PC-9 (cell line): ENCODE measurements around the gene REC114. TPM values are rescaled to one million over a fixed set of nuclear protein-coding genes. Genes with fewer than 3 reads are reported as not detected.
"Not testable (repeated sequence)": the region's sequence is repeated elsewhere in the genome, so short reads cannot be mapped to it uniquely, and the experiment has no call there.

ENCODE experiments used
- BruUV-seq: library from RNA; stranded (reverse); fragments of 400-500 nt; replicated peaks from 2 replicates; lab custom pipeline; 2021; lab: Mats Ljungman, UMichigan
- CTCF ChIA-PET: fragments of 300-600 bp; sonication (Branson Sonifier 250); formaldehyde crosslinking; loops from one replicate; lab custom pipeline; 2022; ENCODE audit warnings: antibody characterized with exemption; lab: Charles Lee
- POLR2A ChIA-PET: fragments of 300-600 bp; sonication (Branson Sonifier 250); formaldehyde crosslinking; loops from one replicate; lab custom pipeline; 2022; ENCODE audit warnings: antibody characterized with exemption; ENCODE audit not compliant: unreplicated experiment; lab: Charles Lee
- DNase-seq, 2 experiments: peaks; one replicate each; pipeline versions ENCODE4 v3.0.0 to v3.0.0-alpha.2; 2015 to 2022; ENCODE audit warnings: mixed read lengths in 1 of 2
- H2AFZ ChIP-seq: fragments of 200-600 bp; sonication (generic); 2 replicates; pipeline ENCODE4 v1.8.1; 2017; ENCODE audit warnings: antibody characterized with exemption
- H3F3A ChIP-seq: fragments of 200-600 bp; sonication (generic); 2 replicates; pipeline ENCODE4 v1.8.1; 2017; ENCODE audit warnings: antibody characterized with exemption, mild to moderate bottlenecking, low read depth; ENCODE audit not compliant: insufficient read depth
- H3K27ac ChIP-seq: fragments of 200-600 bp; sonication (generic); 2 replicates; pipeline ENCODE4 v1.6.1; 2016; ENCODE audit warnings: mixed run types
- H3K27me3 ChIP-seq: fragments of 200-600 bp; sonication (generic); 2 replicates; pipeline ENCODE4 v1.6.1; 2016; ENCODE audit warnings: low read depth, mixed run types; ENCODE audit not compliant: insufficient read depth
- H3K36me3 ChIP-seq: fragments of 200-600 bp; sonication (generic); 2 replicates; pipeline ENCODE4 v1.6.1; 2016; ENCODE audit warnings: low read depth, mixed run types
- H3K4me1 ChIP-seq: fragments of 200-600 bp; sonication (generic); replicated peaks from 2 replicates; pipeline ENCODE4 v1.6.1; 2016; ENCODE audit warnings: mixed run types; ENCODE audit not compliant: insufficient read depth
- H3K4me2 ChIP-seq: fragments of 200-600 bp; sonication (generic); 2 replicates; pipeline ENCODE4 v1.6.1; 2017; ENCODE audit warnings: mixed run types
- H3K4me3 ChIP-seq: fragments of 200-600 bp; sonication (generic); 2 replicates; pipeline ENCODE4 v1.6.1; 2016; ENCODE audit warnings: mixed run types
- H3K79me2 ChIP-seq: fragments of 200-600 bp; sonication (generic); 2 replicates; pipeline ENCODE4 v1.6.1; 2017; ENCODE audit warnings: low read depth, mixed run types
- H3K9me2 ChIP-seq: fragments of 200-600 bp; sonication (generic); 2 replicates; pipeline ENCODE4 v1.8.1; 2017; ENCODE audit warnings: mild to moderate bottlenecking; ENCODE audit not compliant: insufficient read depth
- H3K9me3 ChIP-seq: fragments of 200-600 bp; sonication (generic); 2 replicates; pipeline ENCODE4 v1.8.1; 2016; ENCODE audit warnings: low read depth; ENCODE audit not compliant: insufficient read depth
- H4K20me1 ChIP-seq: fragments of 200-600 bp; sonication (generic); 2 replicates; pipeline ENCODE4 v1.8.1; 2017; ENCODE audit not compliant: insufficient read depth
- CTCF ChIP-seq: fragments of 200-600 bp; sonication (generic); conservative IDR thresholded peaks from 2 replicates; pipeline ENCODE4 v1.6.1; 2017; ENCODE audit warnings: mixed run types, antibody characterized with exemption, mild to moderate bottlenecking, moderate library complexity
- EZH2 ChIP-seq: fragments of 200-600 bp; sonication (generic); IDR thresholded peaks from 2 replicates; pipeline ENCODE4 v1.8.0; 2017; ENCODE audit warnings: antibody characterized with exemption, low read depth
- intact Hi-C: fragments of 100-400 bp; cut with micrococcal nuclease; formaldehyde crosslinking; loops from one replicate; pipeline ENCODE4 v1.10.0; 2022; ENCODE audit not compliant: unreplicated experiment
- total RNA-seq: library from RNA; stranded (reverse); gene quantifications from 2 replicates; pipeline ENCODE4 v1.2.3, GENCODE V29; 2021

The REC114 gene
- total RNA-seq, 1 experiment from 2014 or later = not detected

GRCh38 chr15:73449980-73450379 lies 7.0 kb downstream of the REC114 start:
- BruUV-seq, H3K4me2 ChIP-seq, DNase-seq, H4K20me1 ChIP-seq, H3K4me3 ChIP-seq, H3K27me3 ChIP-seq, CTCF ChIA-PET, POLR2A ChIA-PET, intact Hi-C loops, H3K79me2 ChIP-seq, H3F3A ChIP-seq, H3K9me3 ChIP-seq, H3K36me3 ChIP-seq, H3K9me2 ChIP-seq, H3K27ac ChIP-seq, H2AFZ ChIP-seq: not testable (repeated sequence)
- peaks cover 12% of the 10 kb centered on the region for H3K4me1 ChIP-seq

- POLR2A ChIA-PET = no interaction called here
These were observed 11.1 kb downstream of the REC114 start for GRCh38 chr15:73454096-73454495.

GRCh38 chr15:73455876-73456275 lies 12.9 kb downstream of the REC114 start:
- TF ChIP-seq EZH2 = no peak
- no peak for TF ChIP-seq CTCF
- intact Hi-C loops = no loop called here
- BruUV-seq = no TSS peak
- H4K20me1 ChIP-seq = no peaks in the 10 kb centered on the region
- no peaks in the 10 kb centered on the region for H3K79me2 ChIP-seq
- ChIA-PET POLR2A (no interaction called here), CTCF (no interaction called here)
- H3K9me3 ChIP-seq = no peaks in the 10 kb centered on the region
- no peaks in the 10 kb centered on the region for H3K4me1 ChIP-seq
- no peak for DNase-seq
- no peak overlapping the region for H3K27ac ChIP-seq
- no peaks in the 10 kb centered on the region for H3K36me3 ChIP-seq
- H3K9me2 ChIP-seq = no peaks in the 10 kb centered on the region
- H3K4me3 ChIP-seq = no peak overlapping the region
- H3F3A ChIP-seq = no peaks in the 10 kb centered on the region
- H3K4me2 ChIP-seq = no peak overlapping the region
- no peaks in the 10 kb centered on the region for H3K27me3 ChIP-seq
- no peak overlapping the region for H2AFZ ChIP-seq

More at GRCh38 chr15:73454096-73454495, 11.1 kb downstream of the REC114 start:
- Histone ChIP-seq H3K27me3 (no peaks in the 10 kb centered on the region), H3K27ac (no peak overlapping the region), H2AFZ (no peak overlapping the region), H4K20me1 (no peaks in the 10 kb centered on the region), H3F3A (no peaks in the 10 kb centered on the region), H3K4me3 (no peak overlapping the region), H3K36me3 (no peaks in the 10 kb centered on the region), H3K79me2 (no peaks in the 10 kb centered on the region), H3K4me1 (no peaks in the 10 kb centered on the region), H3K9me3 (no peaks in the 10 kb centered on the region), H3K4me2 (no peak overlapping the region), H3K9me2 (no peaks in the 10 kb centered on the region)
- intact Hi-C loops = no loop called here
- CTCF ChIA-PET = no interaction called here
- TF ChIP-seq EZH2 (no peak), CTCF (no peak)
- no TSS peak for BruUV-seq
- DNase-seq = no peak

- Histone ChIP-seq H3F3A (no peaks in the 10 kb centered on the region), H3K27me3 (no peaks in the 10 kb centered on the region), H3K4me3 (no peak overlapping the region), H3K4me1 (no peaks in the 10 kb centered on the region), H3K36me3 (no peaks in the 10 kb centered on the region), H3K9me3 (no peaks in the 10 kb centered on the region), H3K27ac (no peak overlapping the region), H3K4me2 (no peak overlapping the region), H2AFZ (no peak overlapping the region), H3K9me2 (no peaks in the 10 kb centered on the region), H4K20me1 (no peaks in the 10 kb centered on the region), H3K79me2 (no peaks in the 10 kb centered on the region)
- intact Hi-C loops = no loop called here
- TF ChIP-seq CTCF (no peak), EZH2 (no peak)
- CTCF ChIA-PET = interaction anchor here (0.5 kb wide), 1 partner anchor 212 kb away, joined by 3 read pairs; no protein-coding TSS in a partner anchor
- no peak for DNase-seq
- no TSS peak for BruUV-seq
- POLR2A ChIA-PET = no interaction called here
These were observed 14.4 kb downstream of the REC114 start for GRCh38 chr15:73457334-73457733.
